SK-N-DZ (cell line): Measurements from ENCODE around the gene HNRNPL.
"Not testable (repeated sequence)": the region's sequence is repeated elsewhere in the genome, so short reads cannot be mapped to it uniquely, and the experiment has no call there.

ENCODE experiments used
- DNase-seq: peaks from one replicate; pipeline ENCODE4 v3.0.0-alpha.2; 2015; ENCODE audit warnings: low spot score

HNRNPL gene

GRCh38 chr19:38830039-38830733 lies 19.6 kb downstream of the HNRNPL start:
- DNase-seq = no peak

- not testable (repeated sequence) for DNase-seq
Observed at GRCh38 chr19:38829203-38829602, 20.6 kb downstream of the HNRNPL start.

- DNase-seq = no peak
Observed at GRCh38 chr19:38826856-38827551, 22.8 kb downstream of the HNRNPL start.

GRCh38 chr19:38825936-38826335 lies 23.9 kb downstream of the HNRNPL start:
- not testable (repeated sequence) for DNase-seq

- DNase-seq = not testable (repeated sequence)
Observed at GRCh38 chr19:38821230-38821825, 28.5 kb downstream of the HNRNPL start.

GRCh38 chr19:38819231-38819920 lies 30.4 kb downstream of the HNRNPL start:
- peak; percentile 42 for DNase-seq

- no peak for DNase-seq
Observed at GRCh38 chr19:38817081-38817480, 32.7 kb downstream of the HNRNPL start.

- no peak for DNase-seq
Observed at GRCh38 chr19:38816131-38816750, 33.5 kb downstream of the HNRNPL start.

GRCh38 chr19:38815059-38816001 lies 34.5 kb downstream of the HNRNPL start:
- no peak for DNase-seq

GRCh38 chr19:38813932-38814331 lies 35.9 kb downstream of the HNRNPL start:
- DNase-seq = not testable (repeated sequence)

GRCh38 chr19:38813323-38813722 lies 36.5 kb downstream of the HNRNPL start:
- no peak for DNase-seq

- DNase-seq = no peak
Observed at GRCh38 chr19:38812841-38813320, 36.9 kb downstream of the HNRNPL start, which contains the start of gene LGALS4. TSS of gene LGALS4 (minus strand) at chr19:38812945. CDS start at chr19:38812886, 59 bp downstream.

GRCh38 chr19:38812009-38812840 lies 37.6 kb downstream of the HNRNPL start:
- no peak for DNase-seq

GRCh38 chr19:38809592-38810252 lies 40.1 kb downstream of the HNRNPL start:
- DNase-seq = no peak

- DNase-seq = no peak
Observed at GRCh38 chr19:38808741-38809140, 41.0 kb downstream of the HNRNPL start.

- peak; percentile 58 for DNase-seq
Observed at GRCh38 chr19:38807374-38808098, 42.2 kb downstream of the HNRNPL start.

- no peak for DNase-seq
Observed at GRCh38 chr19:38806371-38806770, 43.4 kb downstream of the HNRNPL start.

- no peak for DNase-seq
Observed at GRCh38 chr19:38805180-38805579, 44.6 kb downstream of the HNRNPL start.
